HL-60 (cell line): ENCODE measurements around the gene PALB2.

Experiments
- DNase-seq, 2 experiments: peaks; one replicate each; pipeline ENCODE4 v3.0.0-alpha.2; 2010 to 2020; ENCODE audit warnings: low read depth in 1 of 2, low spot score in 1 of 2
- H3K27ac ChIP-seq: fragments of 250-450 bp; sonication (Bioruptor Pico); replicated peaks from 2 replicates; pipeline ENCODE4 v1.5.1; 2020; ENCODE audit warnings: mild to moderate bottlenecking, moderate library complexity
- H3K27me3 ChIP-seq: fragments of 250-450 bp; sonication (Bioruptor Pico); 2 replicates; pipeline ENCODE4 v1.5.1; 2021; ENCODE audit warnings: mild to moderate bottlenecking, moderate library complexity; ENCODE audit not compliant: insufficient read depth, poor library complexity, severe bottlenecking
- H3K4me3 ChIP-seq: replicated peaks from 2 replicates; pipeline ENCODE4 v1.5.1; 2011; ENCODE audit warnings: mild to moderate bottlenecking, control low read depth, low read length; ENCODE audit not compliant: insufficient read depth
- CTCF ChIP-seq: IDR thresholded peaks from one replicate; pipeline ENCODE4 v1.5.1; 2011; ENCODE audit warnings: low read length, control low read depth, inconsistent platforms; ENCODE audit not compliant: insufficient read depth
- GABPA ChIP-seq: IDR thresholded peaks from 2 replicates; pipeline ENCODE4 v1.6.1; 2012; ENCODE audit warnings: low read depth
- POLR2AphosphoS5 ChIP-seq: IDR thresholded peaks from 2 replicates; pipeline ENCODE4 v1.6.1; 2012; ENCODE audit warnings: low read depth
- REST ChIP-seq: IDR thresholded peaks from 2 replicates; pipeline ENCODE4 v1.6.1; 2012; ENCODE audit warnings: low read depth; ENCODE audit not compliant: insufficient replicate concordance
- SPI1 ChIP-seq: IDR thresholded peaks from 2 replicates; pipeline ENCODE4 v1.6.1; 2012; ENCODE audit warnings: low read depth, mild to moderate bottlenecking, borderline replicate concordance

PALB2 gene

GRCh38 chr16:23561586-23561985, 79.5 kb downstream of the PALB2 start:
- TF ChIP-seq POLR2AphosphoS5 (no peak), REST (no peak), SPI1 (no peak), CTCF (no peak), GABPA (no peak)
- Histone ChIP-seq H3K27ac (no peak overlapping the region), H3K27me3 (no peaks in the 10 kb centered on the region), H3K4me3 (no peak overlapping the region)
- DNase-seq = no peak

- H3K27ac ChIP-seq = peak overlapping the region; percentile 87
- no peaks in the 10 kb centered on the region for H3K27me3 ChIP-seq
- peak overlapping the region; percentile 91 for H3K4me3 ChIP-seq
- peak in 1 of 2 experiments; percentile 7 for DNase-seq
- TF ChIP-seq REST = no peak
Observed at GRCh38 chr16:23557779-23558702, 83.1 kb downstream of the PALB2 start.

GRCh38 chr16:23556881-23557778, 84.0 kb downstream of the PALB2 start, which contains the start of the genes EARS2 and UBFD1:
TSS of gene EARS2 (minus strand) at chr16:23557350. CDS start at chr16:23557343, 7 bp downstream.
TSS of gene UBFD1 (plus strand) at chr16:23557727. CDS start at chr16:23557743, 16 bp downstream.
- peak; percentile 95 to 98 for DNase-seq
- Histone ChIP-seq H3K27ac (peak within 1 kb of the TSS; percentile 87), H3K4me3 (peak within 1 kb of the TSS; percentile 91), H3K27me3 (no peaks in the 10 kb centered on the region)
- peak; percentile 69 for TF ChIP-seq GABPA
- TF ChIP-seq REST = peak; percentile 37
- TF ChIP-seq SPI1 = no peak
- TF ChIP-seq CTCF = peak; percentile 52
